Activated naive CD8-positive, alpha-beta T cell treated with anti-CD3 and anti-CD28 coated beads, Interleukin-2, amount 50 U/mL, for 24 hours (primary cell): ENCODE measurements around the gene FBXL13.
A peak's percentile ranks its signal among the peaks of the same experiment; 100 is the strongest.
"Not testable (repeated sequence)": the region's sequence is repeated elsewhere in the genome, so short reads cannot be mapped to it uniquely, and the experiment has no call there.

Source experiments
- ATAC-seq: fragments of 150-1000 bp; cut with Tn5 transposase; one replicate; pipeline ENCODE4 v1.10.0; 2021
- DNase-seq: peaks from one replicate; pipeline ENCODE4 v3.0.0; 2021
- H3K27ac Mint-ChIP-seq: one replicate; pipeline ENCODE4 v1.8.0; 2021; ENCODE audit warnings: mild to moderate bottlenecking, mixed read lengths
- H3K27me3 Mint-ChIP-seq: one replicate; pipeline ENCODE4 v1.8.0; 2021; ENCODE audit warnings: mixed read lengths
- H3K36me3 Mint-ChIP-seq: one replicate; pipeline ENCODE4 v1.8.0; 2021; ENCODE audit warnings: low read depth, mixed read lengths
- H3K4me1 Mint-ChIP-seq: one replicate; pipeline ENCODE4 v1.8.0; 2021; ENCODE audit warnings: mixed read lengths
- H3K4me3 Mint-ChIP-seq: one replicate; pipeline ENCODE4 v1.8.0; 2021; ENCODE audit warnings: mild to moderate bottlenecking, moderate library complexity, mixed read lengths
- H3K9me3 Mint-ChIP-seq: one replicate; pipeline ENCODE4 v1.8.0; 2021; ENCODE audit warnings: mixed read lengths

The FBXL13 gene

GRCh38 chr7:102856036-102856435 is 218.6 kb downstream of the FBXL13 start:
- Mint-ChIP-seq H3K36me3 (peaks cover 13% of the 10 kb centered on the region), H3K27me3 (no peaks in the 10 kb centered on the region), H3K27ac (no peak overlapping the region), H3K4me1 (no peaks in the 10 kb centered on the region), H3K4me3 (no peak overlapping the region), H3K9me3 (peaks cover 12% of the 10 kb centered on the region)
- ATAC-seq (no peak), DNase-seq (no peak)

- Mint-ChIP-seq H3K36me3 (peaks cover 17% of the 10 kb centered on the region), H3K27me3 (no peaks in the 10 kb centered on the region), H3K4me3 (no peak overlapping the region), H3K4me1 (no peaks in the 10 kb centered on the region), H3K27ac (no peak overlapping the region), H3K9me3 (peaks cover 12% of the 10 kb centered on the region)
- ATAC-seq = no peak
- DNase-seq = no peak
Measured at GRCh38 chr7:102849538-102849937, 225.1 kb downstream of the FBXL13 start.

DNA sequence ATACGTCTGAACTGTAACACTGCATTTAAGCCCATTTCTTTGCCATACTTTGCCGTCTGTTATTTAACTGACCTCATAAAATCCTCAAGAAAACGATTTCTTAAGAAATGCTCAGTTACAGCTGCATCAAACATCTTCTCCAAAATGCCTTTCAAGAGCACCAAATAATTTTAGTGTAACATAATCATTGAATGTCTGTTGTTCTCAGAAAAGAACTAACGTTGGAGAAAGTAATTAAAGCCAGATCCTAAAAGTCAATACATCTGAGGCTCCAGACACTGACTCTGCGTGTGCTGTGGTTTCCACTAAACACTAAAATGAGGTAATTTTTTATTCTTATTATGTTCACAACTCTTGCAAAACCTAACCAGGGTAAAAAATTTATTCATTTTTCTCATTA is 225.5 kb downstream of the FBXL13 start:
- H3K9me3 Mint-ChIP-seq = peaks cover 12% of the 10 kb centered on the region
- no peak for DNase-seq
- no peak overlapping the region for H3K4me3 Mint-ChIP-seq
- no peaks in the 10 kb centered on the region for H3K27me3 Mint-ChIP-seq
- no peaks in the 10 kb centered on the region for H3K4me1 Mint-ChIP-seq
- ATAC-seq = no peak
- H3K36me3 Mint-ChIP-seq = peaks cover 17% of the 10 kb centered on the region
- no peak overlapping the region for H3K27ac Mint-ChIP-seq

GRCh38 chr7:102845346-102845745 is 229.2 kb downstream of the FBXL13 start:
- Mint-ChIP-seq H3K27ac (no peak overlapping the region), H3K27me3 (no peaks in the 10 kb centered on the region), H3K4me3 (no peak overlapping the region), H3K9me3 (no peaks in the 10 kb centered on the region), H3K4me1 (peaks cover 2% of the 10 kb centered on the region), H3K36me3 (peaks cover 4% of the 10 kb centered on the region)
- no peak for DNase-seq
- no peak for ATAC-seq

DNA sequence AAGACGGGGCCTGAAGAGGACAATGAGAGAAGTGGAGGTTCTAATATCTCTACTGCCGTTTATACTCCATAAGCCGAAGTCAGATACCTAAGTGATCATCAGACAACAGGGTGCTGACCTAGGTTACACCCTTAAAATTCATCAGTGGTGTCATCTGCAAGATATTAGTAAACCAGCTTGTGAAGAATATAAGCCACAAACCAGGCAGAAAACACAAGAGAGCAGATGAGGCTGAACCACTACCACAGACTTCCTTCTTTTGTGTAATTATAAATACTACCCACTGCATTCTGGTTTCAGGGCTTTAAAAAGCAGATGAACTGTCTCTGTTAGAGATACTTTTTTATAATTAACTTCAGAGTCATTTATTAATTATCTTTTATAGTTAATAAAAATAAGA is 230.7 kb downstream of the FBXL13 start:
- Mint-ChIP-seq H3K4me1 (peaks cover 5% of the 10 kb centered on the region), H3K36me3 (no peaks in the 10 kb centered on the region), H3K27ac (no peak overlapping the region), H3K4me3 (no peak overlapping the region), H3K9me3 (no peaks in the 10 kb centered on the region), H3K27me3 (no peaks in the 10 kb centered on the region)
- ATAC-seq = no peak
- no peak for DNase-seq

DNA sequence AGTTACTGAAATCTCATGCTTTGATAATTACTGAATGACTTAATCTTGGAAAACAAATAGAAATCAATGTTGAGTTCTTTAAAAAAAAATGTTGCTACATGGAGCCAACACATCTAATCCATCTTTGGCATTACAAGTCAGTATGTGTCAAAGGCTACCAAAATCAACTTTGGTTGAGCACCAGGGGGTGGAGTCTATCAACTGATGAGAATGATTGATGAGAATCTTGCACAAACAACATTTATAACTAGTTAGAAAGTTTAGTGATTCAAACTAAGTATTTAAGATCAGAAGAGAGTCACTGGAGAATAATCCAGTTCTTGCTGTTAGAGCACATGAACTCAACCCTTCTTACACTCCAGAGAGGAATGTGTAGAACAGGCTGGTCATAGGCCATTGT is 232.3 kb downstream of the FBXL13 start:
- DNase-seq (no peak), ATAC-seq (no peak)
- Mint-ChIP-seq H3K9me3 (no peaks in the 10 kb centered on the region), H3K36me3 (no peaks in the 10 kb centered on the region), H3K27me3 (no peaks in the 10 kb centered on the region), H3K4me3 (no peak overlapping the region), H3K4me1 (peaks cover 5% of the 10 kb centered on the region), H3K27ac (no peak overlapping the region)

DNA sequence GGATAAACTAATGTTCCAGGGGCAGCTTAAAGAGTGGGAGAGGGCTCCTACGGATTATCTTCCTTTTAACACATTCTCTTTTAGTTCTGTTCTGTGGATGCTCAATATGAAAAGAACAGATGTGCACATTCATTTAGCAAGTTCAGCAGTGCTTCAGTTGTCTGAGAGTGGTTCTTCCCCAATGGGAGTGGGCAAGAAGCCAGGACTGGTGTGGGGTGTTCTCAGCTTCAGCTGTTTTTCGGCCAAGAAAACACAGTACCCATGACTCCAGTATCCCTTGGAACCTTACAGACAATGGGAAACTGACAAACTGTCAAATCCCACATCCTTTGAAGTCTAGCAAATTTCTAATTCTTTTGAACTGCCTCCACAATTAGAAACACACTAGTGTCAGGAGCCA is 233.3 kb downstream of the FBXL13 start:
- H3K9me3 Mint-ChIP-seq = no peaks in the 10 kb centered on the region
- H3K4me3 Mint-ChIP-seq = no peak overlapping the region
- no peak overlapping the region for H3K27ac Mint-ChIP-seq
- H3K36me3 Mint-ChIP-seq = peaks cover 6% of the 10 kb centered on the region
- no peak for ATAC-seq
- no peaks in the 10 kb centered on the region for H3K27me3 Mint-ChIP-seq
- no peak for DNase-seq
- peaks cover 9% of the 10 kb centered on the region for H3K4me1 Mint-ChIP-seq

DNA sequence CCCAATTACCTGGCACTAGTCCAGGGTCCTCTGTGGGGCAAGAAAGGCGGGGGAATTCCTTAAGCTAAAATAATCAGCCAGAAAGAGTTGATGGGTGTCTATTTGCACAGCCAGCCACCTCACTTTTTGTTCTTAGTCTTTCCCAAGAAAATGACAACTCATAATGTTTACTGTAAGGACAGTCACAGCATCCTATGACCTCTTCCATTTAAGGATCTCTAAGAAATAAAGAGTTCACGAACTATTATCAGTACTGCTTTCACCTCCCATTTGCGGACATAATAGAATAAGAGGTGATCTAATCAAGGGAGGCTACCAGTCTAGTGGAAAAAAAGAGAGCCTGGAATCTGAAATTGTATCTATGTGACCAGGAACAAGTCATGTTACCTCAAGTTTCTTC is 234.2 kb downstream of the FBXL13 start:
- Mint-ChIP-seq H3K36me3 (peaks cover 9% of the 10 kb centered on the region), H3K9me3 (no peaks in the 10 kb centered on the region), H3K4me1 (peaks cover 14% of the 10 kb centered on the region), H3K4me3 (no peak overlapping the region), H3K27ac (no peak overlapping the region), H3K27me3 (no peaks in the 10 kb centered on the region)
- ATAC-seq (no peak), DNase-seq (no peak)

- ATAC-seq, H3K4me3 Mint-ChIP-seq, DNase-seq, H3K9me3 Mint-ChIP-seq, H3K27me3 Mint-ChIP-seq, H3K27ac Mint-ChIP-seq: not testable (repeated sequence)
- Mint-ChIP-seq H3K36me3 (peaks cover 11% of the 10 kb centered on the region), H3K4me1 (peaks cover 24% of the 10 kb centered on the region)
Measured at GRCh38 chr7:102838572-102839101, 236.0 kb downstream of the FBXL13 start.

DNA sequence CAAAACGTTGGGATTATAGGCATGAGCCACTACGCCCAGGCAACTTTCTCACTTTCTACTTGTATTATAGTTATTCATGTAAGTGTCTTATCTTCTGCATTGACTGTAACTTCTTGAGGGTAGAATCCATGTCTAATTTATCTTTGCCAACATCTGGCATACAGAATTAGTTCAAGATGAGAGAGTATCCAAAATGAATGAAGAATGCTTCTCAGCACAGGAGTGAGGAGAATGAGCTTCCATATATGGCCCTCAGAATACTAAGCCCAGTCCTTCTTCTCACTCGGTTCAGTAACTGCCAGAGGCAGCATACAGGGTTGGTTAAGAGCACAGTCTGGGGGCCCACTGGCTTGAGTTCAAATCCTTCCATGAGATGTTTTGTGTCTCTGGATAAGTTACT is 236.8 kb downstream of the FBXL13 start:
- DNase-seq (no peak), ATAC-seq (no peak)
- no peaks in the 10 kb centered on the region for H3K9me3 Mint-ChIP-seq
- H3K27me3 Mint-ChIP-seq = no peaks in the 10 kb centered on the region
- H3K27ac Mint-ChIP-seq = no peak overlapping the region
- H3K36me3 Mint-ChIP-seq = peaks cover 11% of the 10 kb centered on the region
- H3K4me3 Mint-ChIP-seq = no peak overlapping the region
- peaks cover 25% of the 10 kb centered on the region for H3K4me1 Mint-ChIP-seq

- H3K27ac Mint-ChIP-seq = no peak overlapping the region
- peaks cover 25% of the 10 kb centered on the region for H3K4me1 Mint-ChIP-seq
- H3K36me3 Mint-ChIP-seq = peaks cover 11% of the 10 kb centered on the region
Measured at GRCh38 chr7:102836977-102837376, 237.6 kb downstream of the FBXL13 start.

DNA sequence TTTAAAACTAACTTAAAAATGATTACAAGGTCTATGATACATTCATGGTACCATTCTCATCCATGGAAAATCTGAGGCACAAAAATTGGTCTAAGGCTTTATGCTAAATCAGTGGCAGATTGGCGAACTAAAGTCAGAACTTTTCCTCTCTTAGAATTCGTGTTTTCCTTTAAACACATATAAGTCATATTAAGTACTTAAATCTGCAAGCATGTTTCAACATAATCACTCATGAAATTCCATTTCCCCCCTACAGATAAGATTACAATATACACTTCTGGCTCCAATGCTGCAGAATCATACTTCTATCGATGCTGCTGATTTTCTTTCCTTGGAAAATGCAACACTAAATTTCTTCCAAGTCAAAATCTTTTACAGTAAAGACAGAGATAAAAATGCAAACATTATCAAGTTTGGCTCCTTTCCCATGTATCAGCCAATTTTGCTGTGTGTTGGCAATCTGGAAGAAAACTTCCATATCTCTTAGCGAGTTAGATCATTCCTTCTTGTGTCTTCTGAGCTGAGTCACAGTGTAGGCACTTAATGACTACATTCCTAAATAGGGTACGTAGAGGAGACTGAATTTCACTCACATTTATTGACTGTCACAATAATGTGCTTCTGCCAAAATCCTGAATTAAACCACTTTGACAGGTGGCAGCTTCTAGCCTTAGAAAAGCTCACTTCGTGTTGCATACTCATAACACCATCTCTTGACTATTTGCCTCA is 238.2 kb downstream of the FBXL13 start:
- ATAC-seq = no peak
- Mint-ChIP-seq H3K27me3 (no peaks in the 10 kb centered on the region), H3K36me3 (peaks cover 11% of the 10 kb centered on the region), H3K9me3 (no peaks in the 10 kb centered on the region), H3K4me1 (peaks cover 25% of the 10 kb centered on the region), H3K4me3 (no peak overlapping the region), H3K27ac (no peak overlapping the region)
- DNase-seq = no peak

More at GRCh38 chr7:102836977-102837376, 237.6 kb downstream of the FBXL13 start:
- Mint-ChIP-seq H3K9me3 (no peaks in the 10 kb centered on the region), H3K4me3 (no peak overlapping the region), H3K27me3 (no peaks in the 10 kb centered on the region)
- ATAC-seq (no peak), DNase-seq (no peak)

DNA sequence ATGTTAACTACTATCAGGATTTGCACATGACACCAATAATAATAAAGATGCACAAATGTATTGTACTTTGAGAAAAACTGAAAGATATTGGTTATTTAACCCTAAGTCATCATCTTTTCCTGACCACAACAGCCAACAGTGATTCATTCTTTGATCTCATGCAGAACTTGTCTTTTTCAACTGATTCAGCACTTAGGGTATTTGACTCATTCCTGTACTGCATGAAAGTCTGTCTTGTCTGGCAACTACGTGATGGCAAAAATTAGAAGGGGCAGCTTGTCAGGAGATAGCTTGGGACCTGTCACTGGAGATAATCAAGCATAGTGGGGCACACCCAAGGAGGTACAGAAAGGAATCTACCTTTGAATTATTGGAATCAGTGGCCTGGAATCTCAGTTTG is 239.6 kb downstream of the FBXL13 start:
- peak; percentile 99 for ATAC-seq
- peak; percentile 3 for DNase-seq
- Mint-ChIP-seq H3K27me3 (no peaks in the 10 kb centered on the region), H3K27ac (peak overlapping the region; percentile 12), H3K36me3 (peaks cover 11% of the 10 kb centered on the region), H3K4me1 (peaks cover 23% of the 10 kb centered on the region), H3K9me3 (no peaks in the 10 kb centered on the region), H3K4me3 (no peak overlapping the region)

- ATAC-seq (no peak), DNase-seq (no peak)
- no peaks in the 10 kb centered on the region for H3K9me3 Mint-ChIP-seq
- H3K36me3 Mint-ChIP-seq = peaks cover 11% of the 10 kb centered on the region
- H3K27me3 Mint-ChIP-seq = no peaks in the 10 kb centered on the region
- H3K4me3 Mint-ChIP-seq = no peak overlapping the region
- H3K4me1 Mint-ChIP-seq = peaks cover 20% of the 10 kb centered on the region
- H3K27ac Mint-ChIP-seq = no peak overlapping the region
Measured at GRCh38 chr7:102834466-102834865, 240.1 kb downstream of the FBXL13 start.

DNA sequence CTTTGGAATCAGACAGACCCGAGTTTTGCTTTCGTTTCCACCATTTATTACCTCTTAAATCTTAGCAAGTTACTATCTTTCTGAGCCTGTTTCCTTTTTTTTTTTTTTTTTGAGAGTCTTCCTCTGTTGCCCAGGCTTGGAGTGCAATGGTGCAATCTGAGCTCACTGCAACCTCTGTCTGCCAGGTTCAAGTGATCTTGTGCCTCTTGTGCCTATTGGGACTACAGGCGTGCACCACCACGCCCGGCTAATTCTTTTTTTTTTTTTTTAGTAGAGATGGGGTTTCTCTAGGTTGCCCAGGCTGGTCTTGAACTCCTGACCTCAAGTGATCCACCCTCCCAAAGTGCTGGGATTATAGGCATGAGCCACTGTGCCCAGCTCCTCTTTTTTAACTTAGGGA is 241.3 kb downstream of the FBXL13 start:
- Mint-ChIP-seq H3K4me3 (no peak overlapping the region), H3K27me3 (no peaks in the 10 kb centered on the region), H3K27ac (no peak overlapping the region), H3K4me1 (peaks cover 20% of the 10 kb centered on the region), H3K36me3 (peaks cover 11% of the 10 kb centered on the region), H3K9me3 (no peaks in the 10 kb centered on the region)
- DNase-seq (no peak), ATAC-seq (no peak)
